HuH-7 (cell line): ENCODE measurements around the gene RASGRF2.
A peak's percentile ranks its signal among the peaks of the same experiment; 100 is the strongest.

Source experiments
- DNase-seq: peaks from one replicate; pipeline ENCODE4 v3.0.0; 2011; ENCODE audit warnings: low spot score

RASGRF2 gene

GRCh38 chr5:80959768-80960442, at the start of gene RASGRF2:
Gene RASGRF2 (plus strand): TSS chr5:80960363. CDS start chr5:80960739, 376 bp downstream.
- DNase-seq: no peak

GRCh38 chr5:80912479-80912878, 47.7 kb upstream of the RASGRF2 start:
- no peak for DNase-seq

GRCh38 chr5:80915716-80916115, 44.4 kb upstream of the RASGRF2 start:
- no peak for DNase-seq

GRCh38 chr5:80916676-80917075, 43.5 kb upstream of the RASGRF2 start:
- no peak for DNase-seq

- DNase-seq: no peak
Measured at GRCh38 chr5:80917631-80918030, 42.5 kb upstream of the RASGRF2 start.

GRCh38 chr5:80919678-80920196, 40.4 kb upstream of the RASGRF2 start:
- no peak for DNase-seq

- no peak for DNase-seq
Measured at GRCh38 chr5:80920333-80920732, 39.8 kb upstream of the RASGRF2 start.

- DNase-seq: no peak
Measured at GRCh38 chr5:80921026-80921425, 39.1 kb upstream of the RASGRF2 start.

- no peak for DNase-seq
Measured at GRCh38 chr5:80925931-80926330, 34.2 kb upstream of the RASGRF2 start.

- no peak for DNase-seq
Measured at GRCh38 chr5:80926536-80926935, 33.6 kb upstream of the RASGRF2 start.

GRCh38 chr5:80926979-80927656, 33.0 kb upstream of the RASGRF2 start:
- DNase-seq: no peak

GRCh38 chr5:80928073-80928472, 32.1 kb upstream of the RASGRF2 start:
- no peak for DNase-seq

GRCh38 chr5:80930940-80931339, 29.2 kb upstream of the RASGRF2 start:
- no peak for DNase-seq

- no peak for DNase-seq
Measured at GRCh38 chr5:80931411-80931810, 28.8 kb upstream of the RASGRF2 start.

- no peak for DNase-seq
Measured at GRCh38 chr5:80933036-80933435, 27.1 kb upstream of the RASGRF2 start.

GRCh38 chr5:80934751-80935150, 25.4 kb upstream of the RASGRF2 start:
- no peak for DNase-seq

- DNase-seq: peak; percentile 21
Measured at GRCh38 chr5:80935811-80936385, 24.3 kb upstream of the RASGRF2 start.

- no peak for DNase-seq
Measured at GRCh38 chr5:80936881-80937280, 23.3 kb upstream of the RASGRF2 start.

GRCh38 chr5:80937584-80938356, 22.4 kb upstream of the RASGRF2 start:
- no peak for DNase-seq

GRCh38 chr5:80941496-80941895, 18.7 kb upstream of the RASGRF2 start:
- no peak for DNase-seq

GRCh38 chr5:80951366-80951765, 8.8 kb upstream of the RASGRF2 start:
- DNase-seq: no peak

- DNase-seq: no peak
Measured at GRCh38 chr5:80953587-80953986, 6.6 kb upstream of the RASGRF2 start.
